Activated CD4-positive, alpha-beta T cell treated with anti-CD3 and anti-CD28 coated beads for 1 hour (primary cell): ENCODE data around the gene ZNF710.

ENCODE experiments used
- DNase-seq: peaks from one replicate; pipeline ENCODE4 v3.0.0-alpha.2; 2020

The ZNF710 gene

GRCh38 chr15:89998141-89998661 is 2.9 kb upstream of the ZNF710 start:
- DNase-seq, result no peak

- no peak for DNase-seq
These were observed 2.0 kb upstream of the ZNF710 start for GRCh38 chr15:89998923-89999675.

- DNase-seq, result no peak
These were observed 1.4 kb upstream of the ZNF710 start for GRCh38 chr15:89999676-90000185.

- no peak for DNase-seq
These were observed 730 bp upstream of the ZNF710 start for GRCh38 chr15:90000186-90001001.

GRCh38 chr15:90001683-90002427 is 731 bp downstream of the ZNF710 start:
- DNase-seq, result peak; percentile 45

- no peak for DNase-seq
These were observed 1.3 kb downstream of the ZNF710 start for GRCh38 chr15:90002428-90002844.

GRCh38 chr15:90003736-90004135 is 2.6 kb downstream of the ZNF710 start:
- DNase-seq, result no peak

- DNase-seq, result no peak
These were observed 3.1 kb downstream of the ZNF710 start for GRCh38 chr15:90004252-90004651.

GRCh38 chr15:90004671-90005070 is 3.5 kb downstream of the ZNF710 start:
- no peak for DNase-seq

GRCh38 chr15:90006217-90007075 is 5.3 kb downstream of the ZNF710 start:
- no peak for DNase-seq

GRCh38 chr15:90007076-90007460 is 5.9 kb downstream of the ZNF710 start:
- no peak for DNase-seq

- no peak for DNase-seq
These were observed 7.5 kb downstream of the ZNF710 start for GRCh38 chr15:90008607-90009006.

- DNase-seq, result no peak
These were observed 8.3 kb downstream of the ZNF710 start for GRCh38 chr15:90009301-90010022.

GRCh38 chr15:90011705-90012104 is 10.6 kb downstream of the ZNF710 start:
- DNase-seq, result no peak

GRCh38 chr15:90013503-90013937 is 12.4 kb downstream of the ZNF710 start:
- no peak for DNase-seq

- no peak for DNase-seq
These were observed 14.2 kb downstream of the ZNF710 start for GRCh38 chr15:90015294-90015693.

GRCh38 chr15:90015749-90016148 is 14.6 kb downstream of the ZNF710 start:
- no peak for DNase-seq

GRCh38 chr15:90016721-90017120 is 15.6 kb downstream of the ZNF710 start:
- DNase-seq, result no peak

GRCh38 chr15:90018216-90018831 is 17.2 kb downstream of the ZNF710 start:
- no peak for DNase-seq

- no peak for DNase-seq
These were observed 18.5 kb downstream of the ZNF710 start for GRCh38 chr15:90019611-90020010.
